Stimulated activated naive CD8-positive, alpha-beta T cell treated with anti-CD3 and anti-CD28 coated beads, Interleukin-15, Interleukin-2, amounts not matched to agents 100 ng/mL and 50 ng/mL, for 24 hours (primary cell): ENCODE data around the gene MELK.

Experiments
- H3K27ac Mint-ChIP-seq: one replicate; pipeline ENCODE4 v1.8.0; 2021; ENCODE audit warnings: mild to moderate bottlenecking, mixed read lengths
- H3K27me3 Mint-ChIP-seq: one replicate; pipeline ENCODE4 v1.8.0; 2021; ENCODE audit warnings: mixed read lengths
- H3K36me3 Mint-ChIP-seq: one replicate; pipeline ENCODE4 v1.8.0; 2021; ENCODE audit warnings: low read depth, mixed read lengths
- H3K4me1 Mint-ChIP-seq: one replicate; pipeline ENCODE4 v1.8.0; 2021; ENCODE audit warnings: low read depth, mixed read lengths
- H3K4me3 Mint-ChIP-seq: one replicate; pipeline ENCODE4 v1.8.0; 2021; ENCODE audit warnings: mild to moderate bottlenecking, mixed read lengths
- H3K9me3 Mint-ChIP-seq: one replicate; pipeline ENCODE4 v1.8.0; 2021; ENCODE audit warnings: mixed read lengths

MELK gene

DNA sequence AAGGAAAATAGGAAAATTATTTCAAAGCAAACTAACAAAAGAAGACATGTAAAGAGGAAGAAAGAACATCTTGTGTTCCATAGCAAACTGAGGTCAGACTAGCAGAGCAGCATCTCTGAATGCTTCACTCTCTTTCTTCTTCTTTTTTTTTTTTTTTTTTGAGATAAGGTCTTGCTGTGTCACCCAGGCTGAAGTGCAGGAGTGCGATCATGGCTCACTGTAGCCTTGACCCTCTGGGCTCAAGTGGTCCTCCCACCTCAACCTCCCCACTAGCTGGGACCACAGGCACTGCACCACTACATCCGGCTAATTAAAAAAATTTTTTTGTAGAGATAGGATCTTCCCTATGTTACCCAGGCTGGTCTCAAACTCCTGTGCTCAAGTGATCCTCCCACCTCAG, 36.6 kb downstream of the MELK start:
- peaks cover 66% of the 10 kb centered on the region for H3K36me3 Mint-ChIP-seq
- H3K27me3 Mint-ChIP-seq: no peaks in the 10 kb centered on the region
- H3K4me1 Mint-ChIP-seq: no peaks in the 10 kb centered on the region
- H3K9me3 Mint-ChIP-seq: no peaks in the 10 kb centered on the region
- no peak overlapping the region for H3K4me3 Mint-ChIP-seq
- no peak overlapping the region for H3K27ac Mint-ChIP-seq

DNA sequence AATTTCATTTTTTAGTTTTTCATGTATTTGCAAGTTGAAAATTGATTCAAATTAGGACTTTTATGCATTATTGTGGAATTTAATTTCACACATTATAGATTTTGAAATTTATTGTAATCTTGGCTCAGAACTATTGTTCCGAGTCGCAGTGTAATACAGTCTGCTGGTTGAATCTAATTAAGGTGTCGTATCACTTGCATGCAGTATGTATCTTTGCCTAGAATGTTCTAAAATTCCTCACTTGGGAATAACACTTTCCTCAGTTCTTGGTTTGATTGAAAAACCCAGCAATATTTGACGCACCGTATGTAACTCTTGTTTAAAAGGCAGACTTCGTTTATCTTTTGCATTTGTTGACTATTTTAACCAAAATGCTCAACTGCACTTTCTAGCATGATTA, 49.4 kb downstream of the MELK start:
- H3K27me3 Mint-ChIP-seq: no peaks in the 10 kb centered on the region
- peaks cover 43% of the 10 kb centered on the region for H3K36me3 Mint-ChIP-seq
- no peak overlapping the region for H3K27ac Mint-ChIP-seq
- no peaks in the 10 kb centered on the region for H3K9me3 Mint-ChIP-seq
- H3K4me3 Mint-ChIP-seq: no peak overlapping the region
- H3K4me1 Mint-ChIP-seq: no peaks in the 10 kb centered on the region

- Mint-ChIP-seq H3K4me1 (no peaks in the 10 kb centered on the region), H3K27me3 (no peaks in the 10 kb centered on the region), H3K4me3 (no peak overlapping the region), H3K27ac (no peak overlapping the region), H3K36me3 (peaks cover 37% of the 10 kb centered on the region), H3K9me3 (no peaks in the 10 kb centered on the region)
These were observed 50.6 kb downstream of the MELK start for GRCh38 chr9:36623280-36623679.

- Mint-ChIP-seq H3K36me3 (peaks cover 42% of the 10 kb centered on the region), H3K4me1 (no peaks in the 10 kb centered on the region), H3K27me3 (no peaks in the 10 kb centered on the region), H3K9me3 (no peaks in the 10 kb centered on the region), H3K4me3 (no peak overlapping the region), H3K27ac (no peak overlapping the region)
These were observed 52.4 kb downstream of the MELK start for GRCh38 chr9:36625006-36625615.

DNA sequence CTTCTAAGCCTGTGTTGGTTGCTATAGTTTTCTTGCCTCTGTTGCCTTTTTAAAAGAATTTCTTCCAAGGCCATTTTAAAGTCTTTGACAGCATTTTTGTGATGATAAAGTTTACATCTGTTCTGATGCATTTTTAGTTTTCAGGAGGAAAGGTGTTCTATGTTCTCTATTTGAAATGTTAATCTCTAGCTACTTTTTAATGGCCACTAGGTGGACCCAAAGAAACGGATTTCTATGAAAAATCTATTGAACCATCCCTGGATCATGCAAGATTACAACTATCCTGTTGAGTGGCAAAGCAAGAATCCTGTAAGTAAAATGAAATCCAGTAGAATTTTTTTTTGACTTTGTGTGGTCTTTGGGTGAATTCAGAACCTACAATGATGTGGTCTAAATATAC, 60.2 kb downstream of the MELK start:
- Mint-ChIP-seq H3K27ac (no peak overlapping the region), H3K4me1 (no peaks in the 10 kb centered on the region), H3K36me3 (peaks cover 53% of the 10 kb centered on the region), H3K4me3 (no peak overlapping the region), H3K9me3 (no peaks in the 10 kb centered on the region), H3K27me3 (no peaks in the 10 kb centered on the region)

DNA sequence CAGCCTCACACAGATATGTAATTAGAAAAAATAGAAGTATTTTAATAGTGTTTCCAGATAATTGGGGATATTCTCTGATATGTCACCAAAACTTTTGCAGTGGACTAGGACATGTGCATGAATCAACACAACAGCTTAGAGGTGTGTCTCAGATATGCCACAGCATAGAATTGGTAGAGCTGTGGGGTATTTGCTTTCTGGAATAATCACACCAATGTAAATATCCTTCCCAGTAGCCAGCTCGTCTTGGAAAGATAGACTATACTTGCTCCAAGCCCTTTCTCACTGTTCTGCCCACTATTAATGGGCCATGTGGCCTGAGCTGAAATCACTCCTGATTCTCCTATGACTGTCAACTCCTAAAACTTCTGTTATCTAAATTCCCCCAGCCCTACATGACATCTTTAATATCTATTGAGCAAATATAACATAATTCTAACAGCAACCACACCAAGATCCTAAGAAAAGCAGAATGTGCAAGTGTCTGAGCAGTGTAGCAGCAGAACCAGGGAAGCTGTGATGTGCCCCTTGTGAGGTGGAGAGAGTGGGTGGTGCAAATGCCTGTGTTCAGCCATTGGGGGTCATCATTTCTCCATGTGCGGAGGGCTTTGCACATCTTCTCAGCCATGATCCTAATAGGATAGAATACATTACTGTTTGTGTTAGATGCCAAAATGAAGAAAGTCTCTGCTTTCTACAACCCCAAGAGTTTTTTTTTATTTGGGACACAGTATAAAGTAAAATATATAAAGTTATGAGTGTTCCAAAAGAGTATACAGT, 65.0 kb downstream of the MELK start:
- H3K4me3 Mint-ChIP-seq: no peak overlapping the region
- H3K9me3 Mint-ChIP-seq: no peaks in the 10 kb centered on the region
- no peak overlapping the region for H3K27ac Mint-ChIP-seq
- H3K27me3 Mint-ChIP-seq: no peaks in the 10 kb centered on the region
- H3K4me1 Mint-ChIP-seq: no peaks in the 10 kb centered on the region
- H3K36me3 Mint-ChIP-seq: peaks cover 56% of the 10 kb centered on the region

DNA sequence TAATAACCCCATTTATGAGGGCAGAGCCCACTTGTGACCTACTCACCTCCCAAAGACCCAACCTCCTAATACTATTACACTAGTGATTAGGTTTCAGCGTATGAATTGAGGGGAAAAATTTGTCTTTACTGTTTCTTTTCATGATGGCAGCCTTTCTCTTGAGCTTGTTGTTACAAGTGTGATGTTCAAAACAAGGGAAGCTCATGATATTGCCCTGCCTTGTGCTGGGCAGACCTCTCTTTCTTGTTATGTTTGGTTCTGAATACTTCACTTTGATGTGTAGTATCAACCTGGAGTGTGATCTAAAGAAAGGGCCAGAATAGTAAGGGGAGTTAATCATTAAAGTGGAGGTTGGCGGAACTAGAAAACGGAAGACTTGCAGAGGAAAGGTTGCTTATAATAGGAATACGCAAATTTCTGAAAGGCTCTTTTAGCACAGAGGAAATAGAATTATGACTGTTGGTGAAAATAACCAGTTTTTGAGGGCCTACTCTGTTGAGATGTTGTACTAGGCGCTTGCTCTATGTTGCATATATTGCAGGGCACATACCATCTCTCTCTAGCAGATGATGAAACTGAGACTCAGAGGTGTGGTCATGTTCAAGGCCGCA, 68.2 kb downstream of the MELK start:
- H3K36me3 Mint-ChIP-seq: peaks cover 66% of the 10 kb centered on the region
- no peak overlapping the region for H3K4me3 Mint-ChIP-seq
- no peaks in the 10 kb centered on the region for H3K27me3 Mint-ChIP-seq
- no peak overlapping the region for H3K27ac Mint-ChIP-seq
- no peaks in the 10 kb centered on the region for H3K9me3 Mint-ChIP-seq
- no peaks in the 10 kb centered on the region for H3K4me1 Mint-ChIP-seq

- no peak overlapping the region for H3K4me3 Mint-ChIP-seq
These were observed 70.1 kb downstream of the MELK start for GRCh38 chr9:36642817-36643216.

DNA sequence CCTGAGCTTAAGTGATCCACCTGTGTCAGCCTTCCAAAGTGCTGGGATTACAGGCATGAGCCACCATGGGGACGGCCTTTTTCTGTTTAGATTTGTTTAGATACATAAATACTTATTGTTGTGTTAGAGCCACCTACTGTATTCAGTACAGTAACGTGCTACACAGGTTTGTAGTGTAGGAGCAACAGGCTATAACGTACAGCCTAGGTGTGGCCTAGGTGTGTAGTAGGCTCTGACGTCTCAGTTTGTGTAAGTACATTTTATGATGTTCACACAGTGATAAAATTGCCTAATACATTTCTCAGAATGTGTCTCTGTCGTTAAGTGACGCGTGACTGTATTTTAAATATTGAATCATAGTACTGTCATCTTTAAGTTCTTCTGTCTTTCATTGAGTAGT, 84.1 kb downstream of the MELK start:
- no peaks in the 10 kb centered on the region for H3K9me3 Mint-ChIP-seq
- H3K27me3 Mint-ChIP-seq: no peaks in the 10 kb centered on the region
- no peak overlapping the region for H3K27ac Mint-ChIP-seq
- peaks cover 3% of the 10 kb centered on the region for H3K4me1 Mint-ChIP-seq
- no peak overlapping the region for H3K4me3 Mint-ChIP-seq
- peaks cover 73% of the 10 kb centered on the region for H3K36me3 Mint-ChIP-seq

More at GRCh38 chr9:36642817-36643216, 70.1 kb downstream of the MELK start:
- H3K9me3 Mint-ChIP-seq: no peaks in the 10 kb centered on the region
- no peaks in the 10 kb centered on the region for H3K27me3 Mint-ChIP-seq
- H3K4me1 Mint-ChIP-seq: no peaks in the 10 kb centered on the region
- peaks cover 73% of the 10 kb centered on the region for H3K36me3 Mint-ChIP-seq
- no peak overlapping the region for H3K27ac Mint-ChIP-seq

GRCh38 chr9:36659500-36659899, 86.8 kb downstream of the MELK start:
- Mint-ChIP-seq H3K27ac (no peak overlapping the region), H3K4me3 (no peak overlapping the region), H3K4me1 (peaks cover 3% of the 10 kb centered on the region), H3K27me3 (no peaks in the 10 kb centered on the region), H3K9me3 (no peaks in the 10 kb centered on the region), H3K36me3 (peaks cover 67% of the 10 kb centered on the region)

DNA sequence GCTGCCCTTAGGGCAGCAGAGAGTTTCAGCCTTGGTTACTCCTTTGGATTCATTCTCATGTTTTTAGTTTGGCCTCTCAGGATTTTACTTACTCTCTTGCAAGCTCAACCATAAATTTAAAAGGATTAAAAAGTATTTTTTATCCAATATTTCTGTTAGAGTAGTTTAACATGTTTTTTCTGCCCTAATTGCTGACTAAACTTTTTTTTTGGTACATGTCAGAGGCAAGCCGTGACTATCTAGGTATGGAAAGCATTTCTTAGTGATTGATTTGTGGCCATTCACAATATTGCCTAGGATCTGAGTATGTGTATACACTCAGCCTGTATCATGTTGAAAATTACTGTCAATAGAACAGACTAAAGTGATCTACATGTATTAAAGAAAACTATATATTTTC, 92.1 kb downstream of the MELK start:
- Mint-ChIP-seq H3K27ac (no peak overlapping the region), H3K36me3 (peaks cover 55% of the 10 kb centered on the region), H3K4me3 (no peak overlapping the region), H3K9me3 (no peaks in the 10 kb centered on the region), H3K4me1 (peaks cover 15% of the 10 kb centered on the region), H3K27me3 (no peaks in the 10 kb centered on the region)

DNA sequence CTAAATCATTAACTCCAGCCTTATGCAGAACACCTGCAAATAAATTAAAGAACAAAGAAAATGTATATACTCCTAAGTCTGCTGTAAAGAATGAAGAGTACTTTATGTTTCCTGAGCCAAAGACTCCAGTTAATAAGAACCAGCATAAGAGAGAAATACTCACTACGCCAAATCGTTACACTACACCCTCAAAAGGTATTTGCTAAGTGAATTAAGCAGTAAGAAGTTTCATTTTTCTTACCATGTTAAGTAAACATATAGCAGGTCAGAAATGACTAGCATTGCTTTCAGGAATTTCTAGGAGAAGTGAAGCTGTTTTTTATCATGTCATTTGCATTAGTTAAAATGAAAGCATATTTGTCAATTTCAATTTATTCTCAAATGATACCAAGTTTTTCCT, 92.7 kb downstream of the MELK start:
- H3K27ac Mint-ChIP-seq: no peak overlapping the region
- H3K4me1 Mint-ChIP-seq: peaks cover 15% of the 10 kb centered on the region
- no peaks in the 10 kb centered on the region for H3K27me3 Mint-ChIP-seq
- peaks cover 56% of the 10 kb centered on the region for H3K36me3 Mint-ChIP-seq
- H3K4me3 Mint-ChIP-seq: no peak overlapping the region
- no peaks in the 10 kb centered on the region for H3K9me3 Mint-ChIP-seq

- peaks cover 57% of the 10 kb centered on the region for H3K36me3 Mint-ChIP-seq
- H3K27ac Mint-ChIP-seq: no peak overlapping the region
- H3K9me3 Mint-ChIP-seq: no peaks in the 10 kb centered on the region
- H3K4me3 Mint-ChIP-seq: no peak overlapping the region
- H3K27me3 Mint-ChIP-seq: no peaks in the 10 kb centered on the region
- H3K4me1 Mint-ChIP-seq: peaks cover 15% of the 10 kb centered on the region
These were observed 93.3 kb downstream of the MELK start for GRCh38 chr9:36665921-36666431.

- Mint-ChIP-seq H3K9me3 (no peaks in the 10 kb centered on the region), H3K27me3 (no peaks in the 10 kb centered on the region), H3K4me3 (no peak overlapping the region), H3K4me1 (peaks cover 9% of the 10 kb centered on the region), H3K27ac (no peak overlapping the region), H3K36me3 (peaks cover 70% of the 10 kb centered on the region)
These were observed 98.9 kb downstream of the MELK start for GRCh38 chr9:36671561-36671960.

DNA sequence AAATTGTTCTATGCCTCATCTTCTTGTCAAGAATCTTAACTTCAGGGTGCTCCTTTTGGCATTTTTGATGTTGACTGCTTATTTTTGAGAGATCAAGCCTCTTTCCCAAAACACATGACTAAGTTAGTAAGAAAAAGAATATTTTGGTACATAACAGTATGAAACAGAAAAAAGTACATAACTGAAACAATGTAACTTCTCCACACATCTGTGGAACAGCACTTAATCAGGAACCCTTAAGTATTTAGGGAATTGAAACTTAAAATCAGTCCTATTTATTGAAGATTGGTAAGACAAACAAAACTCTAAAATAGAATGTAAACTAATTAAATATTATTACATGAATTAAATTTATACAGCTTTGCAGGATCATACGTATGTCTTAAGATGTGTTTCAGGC, 103.4 kb downstream of the MELK start:
- Mint-ChIP-seq H3K4me1 (peaks cover 25% of the 10 kb centered on the region), H3K27me3 (no peaks in the 10 kb centered on the region), H3K9me3 (no peaks in the 10 kb centered on the region), H3K4me3 (no peak overlapping the region), H3K27ac (peak overlapping the region; percentile 32), H3K36me3 (peaks cover 73% of the 10 kb centered on the region)
